ENCODE results near the gene RYR1. TPM values are rescaled to one million over a fixed set of nuclear protein-coding genes. Genes with fewer than 3 reads are reported as not detected.

RYR1 gene
- polyA plus RNA-seq, 3 donors: 0.76 to 2.1 (median 2.1) TPM

GRCh38 chr19:38473201-38473600 lies 39.7 kb downstream of the RYR1 start:
- no peaks in the 10 kb centered on the region for H3K36me3 ChIP-seq (replicated peaks in 1 of 2; ENCODE audit: control insufficient read depth in 1 of 2, insufficient read depth in 2 of 2, low read length in 2 of 2)
- no peak for TF ChIP-seq CTCF (IDR thresholded peaks at IDR 0.05)
- Mint-ChIP-seq H3K36me3 (no peaks in the 10 kb centered on the region), H3K9me3 (no peaks in the 10 kb centered on the region), H3K27ac (no peak overlapping the region), H3K4me3 (no peak overlapping the region), H3K4me1 (no peaks in the 10 kb centered on the region), H3K27me3 (ENCODE audit: low read depth in 3 of 3) (peaks cover 0 to 13% (median 4%) of the 10 kb centered on the region in 3 donors)
- H3K27ac ChIP-seq (ENCODE audit: low read depth in 1 of 2, low read length in 2 of 2): no peak overlapping the region
- 96% methylated on average over 21 of the region's 21 CpGs for WGBS (ENCODE audit: insufficient coverage)
- no peaks in the 10 kb centered on the region for H3K4me1 ChIP-seq (ENCODE audit: control insufficient read depth in 1 of 2, insufficient read depth in 2 of 2, low read length in 2 of 2)
- no peak overlapping the region for H3K9ac ChIP-seq (ENCODE audit: insufficient read depth, low read length, poor library complexity, severe bottlenecking)
- H3K27me3 ChIP-seq (ENCODE audit: control insufficient read depth in 2 of 2, insufficient read depth in 2 of 2, low read length in 2 of 2): no peaks in the 10 kb centered on the region
- intact Hi-C loops (cut with micrococcal nuclease): no loop called here
- no peaks in the 10 kb centered on the region for H3K9me3 ChIP-seq (replicated peaks in 1 of 2; ENCODE audit: control insufficient read depth in 1 of 2, insufficient read depth in 1 of 2, low read length in 2 of 2)
- H3K4me3 ChIP-seq (replicated peaks in 1 of 3; ENCODE audit: low read depth in 2 of 3, low read length in 3 of 3): no peak overlapping the region
- no peak overlapping the region for H2AFZ ChIP-seq (ENCODE audit: insufficient read depth, low read depth, low read length, poor library complexity, severe bottlenecking)
- no peak for DNase-seq
- H4K20me1 ChIP-seq (ENCODE audit: insufficient read depth, low read length): no peaks in the 10 kb centered on the region
- H3K79me2 ChIP-seq (ENCODE audit: insufficient read depth, low read length): no peaks in the 10 kb centered on the region
- H3K4me2 ChIP-seq (replicated peaks; ENCODE audit: extremely low read depth, low read length, poor library complexity, severe bottlenecking): no peak overlapping the region

- Mint-ChIP-seq H3K27ac (no peak overlapping the region), H3K4me3 (no peak overlapping the region), H3K27me3 (ENCODE audit: low read depth in 3 of 3) (peaks cover 1 to 11% (median 2%) of the 10 kb centered on the region in 3 donors), H3K4me1 (no peaks in the 10 kb centered on the region), H3K9me3 (no peaks in the 10 kb centered on the region), H3K36me3 (no peaks in the 10 kb centered on the region)
- no peaks in the 10 kb centered on the region for H3K4me1 ChIP-seq (ENCODE audit: control insufficient read depth in 1 of 2, insufficient read depth in 2 of 2, low read length in 2 of 2)
- no peak overlapping the region for H3K4me2 ChIP-seq (replicated peaks; ENCODE audit: extremely low read depth, low read length, poor library complexity, severe bottlenecking)
- no peaks in the 10 kb centered on the region for H3K36me3 ChIP-seq (replicated peaks in 1 of 2; ENCODE audit: control insufficient read depth in 1 of 2, insufficient read depth in 2 of 2, low read length in 2 of 2)
- H2AFZ ChIP-seq (ENCODE audit: insufficient read depth, low read depth, low read length, poor library complexity, severe bottlenecking): no peak overlapping the region
- WGBS (ENCODE audit: insufficient coverage): 95% methylated on average over 12 of the region's 13 CpGs
- no peaks in the 10 kb centered on the region for H3K79me2 ChIP-seq (ENCODE audit: insufficient read depth, low read length)
- no peak overlapping the region for H3K27ac ChIP-seq (ENCODE audit: low read depth in 1 of 2, low read length in 2 of 2)
- H3K27me3 ChIP-seq (ENCODE audit: control insufficient read depth in 2 of 2, insufficient read depth in 2 of 2, low read length in 2 of 2): no peaks in the 10 kb centered on the region
- H4K20me1 ChIP-seq (ENCODE audit: insufficient read depth, low read length): no peaks in the 10 kb centered on the region
- H3K9me3 ChIP-seq (replicated peaks in 1 of 2; ENCODE audit: control insufficient read depth in 1 of 2, insufficient read depth in 1 of 2, low read length in 2 of 2): no peaks in the 10 kb centered on the region
- no peak overlapping the region for H3K9ac ChIP-seq (ENCODE audit: insufficient read depth, low read length, poor library complexity, severe bottlenecking)
- H3K4me3 ChIP-seq (replicated peaks in 1 of 3; ENCODE audit: low read depth in 2 of 3, low read length in 3 of 3): no peak overlapping the region
- TF ChIP-seq CTCF (IDR thresholded peaks at IDR 0.05): no peak
- intact Hi-C loops (cut with micrococcal nuclease): no loop called here
- no peak for DNase-seq
These were observed 41.7 kb downstream of the RYR1 start for GRCh38 chr19:38475176-38475575.
